H1 (cell line): ENCODE data around the gene CROCC. TPM values are rescaled to one million over a fixed set of nuclear protein-coding genes. Genes with fewer than 3 reads are reported as not detected.

Experiments
- CTCF ChIA-PET: fragments of 300-600 bp; sonication (Branson Sonifier 250); formaldehyde crosslinking; loops from one replicate; lab custom pipeline; 2021; ENCODE audit not compliant: partially characterized antibody; lab: Charles Lee
- POLR2A ChIA-PET: fragments of 300-600 bp; sonication (Branson Sonifier 250); formaldehyde crosslinking; loops from one replicate; lab custom pipeline; 2021; ENCODE audit warnings: inconsistent platforms; ENCODE audit not compliant: partially characterized antibody; lab: Charles Lee
- DNase-seq, 2 experiments: peaks; one replicate each; pipeline versions ENCODE4 v3.0.0 to v3.0.0-alpha.2; 2010 to 2022; ENCODE audit warnings: low spot score in 2 of 2, low read depth in 1 of 2, mixed read lengths in 1 of 2
- FAIRE-seq: peaks from 2 replicates; lab custom pipeline; 2011; peaks lifted over from hg19 to GRCh38; lab: Jason Lieb, UNC
- H2AFZ ChIP-seq: 2 replicates; pipeline ENCODE4 v1.8.1; 2012; ENCODE audit warnings: low read length, inconsistent platforms
- H2AK5ac ChIP-seq: 2 replicates; pipeline ENCODE4 v1.6.1; 2013; ENCODE audit warnings: low read depth, low read length
- H2BK120ac ChIP-seq: replicated peaks from 2 replicates; pipeline ENCODE3; 2013; ENCODE audit warnings: low read depth, low read length, inconsistent platforms
- H2BK12ac ChIP-seq: 2 replicates; pipeline ENCODE4 v1.6.1; 2013; ENCODE audit warnings: low read depth, low read length
- H2BK15ac ChIP-seq: 2 replicates; pipeline ENCODE4 v1.6.1; 2013; ENCODE audit warnings: low read length
- H2BK20ac ChIP-seq: 2 replicates; pipeline ENCODE4 v1.6.1; 2013; ENCODE audit warnings: low read length
- H2BK5ac ChIP-seq: 2 replicates; pipeline ENCODE4 v1.6.1; 2013; ENCODE audit warnings: low read depth, low read length
- H3K14ac ChIP-seq: 2 replicates; pipeline ENCODE4 v1.6.1; 2013; ENCODE audit warnings: inconsistent platforms; ENCODE audit not compliant: insufficient read length
- H3K18ac ChIP-seq: 2 replicates; pipeline ENCODE4 v1.6.1; 2013; ENCODE audit warnings: low read length; ENCODE audit errors: extremely low read depth
- H3K23ac ChIP-seq: 2 replicates; pipeline ENCODE4 v1.6.1; 2013; ENCODE audit warnings: inconsistent platforms; ENCODE audit not compliant: insufficient read length
- H3K23me2 ChIP-seq: 2 replicates; pipeline ENCODE4 v1.6.1; 2013; ENCODE audit warnings: low read depth, low read length
- H3K27ac ChIP-seq: 2 replicates; pipeline ENCODE4 v1.6.1; 2011; ENCODE audit warnings: low read depth, low read length, inconsistent platforms
- H3K27me3 ChIP-seq, 4 experiments: replicated peaks in 1 of 4; 1 replicate in 1 of 4; 2 replicates in 3 of 4; pipeline versions ENCODE4 v1.6.1 to v1.8.1; 2011 to 2013; ENCODE audit warnings: low read length in 3 of 4, mild to moderate bottlenecking in 3 of 4, inconsistent platforms in 2 of 4, mixed read lengths in 2 of 4, moderate library complexity in 1 of 4; ENCODE audit not compliant: control insufficient read depth in 3 of 4, insufficient read depth in 3 of 4; ENCODE audit errors: extremely low read depth in 1 of 4
- H3K36me3 ChIP-seq, 4 experiments: 2 replicates each; pipeline versions ENCODE4 v1.6.1 to v1.8.1; 2011 to 2013; ENCODE audit warnings: mild to moderate bottlenecking in 4 of 4, low read length in 3 of 4, moderate library complexity in 2 of 4, control low read depth in 1 of 4, inconsistent platforms in 1 of 4; ENCODE audit not compliant: insufficient read depth in 4 of 4, control insufficient read depth in 2 of 4
- H3K4ac ChIP-seq: replicated peaks from 2 replicates; pipeline ENCODE3; 2013; ENCODE audit warnings: low read length, low read depth, mixed read lengths, inconsistent platforms; ENCODE audit not compliant: insufficient read length
- H3K4me1 ChIP-seq, 4 experiments: replicated peaks in 1 of 4; 1 replicate in 1 of 4; 2 replicates in 3 of 4; pipeline versions ENCODE4 v1.6.1 to v1.8.1; 2011 to 2013; ENCODE audit warnings: low read length in 3 of 4, inconsistent platforms in 2 of 4, mixed read lengths in 1 of 4; ENCODE audit not compliant: insufficient read depth in 4 of 4, control insufficient read depth in 3 of 4
- H3K4me2 ChIP-seq, 2 experiments: 2 replicates each; pipeline versions ENCODE4 v1.6.1 to v1.8.1; 2011 to 2013; ENCODE audit warnings: low read depth in 2 of 2, low read length in 2 of 2, control low read depth in 1 of 2, inconsistent platforms in 1 of 2, mild to moderate bottlenecking in 1 of 2; ENCODE audit not compliant: insufficient read depth in 1 of 2
- H3K4me3 ChIP-seq, 4 experiments: fragments of 200-600, 300-600 bp in 1 of 4; sonication (generic), shearing (Covaris generic), sonication (Bioruptor Twin) in 1 of 4; 2 replicates each; pipeline versions ENCODE4 v1.5.1 to v1.8.1; 2011 to 2016; ENCODE audit warnings: low read length in 4 of 4, low read depth in 3 of 4, control low read depth in 2 of 4, inconsistent platforms in 2 of 4, mild to moderate bottlenecking in 2 of 4, mixed read lengths in 1 of 4, moderate library complexity in 1 of 4; ENCODE audit not compliant: insufficient read depth in 2 of 4; ENCODE audit errors: extremely low read depth in 1 of 4
- H3K56ac ChIP-seq: replicated peaks from 2 replicates; pipeline ENCODE3; 2013; ENCODE audit warnings: low read depth, mild to moderate bottlenecking, mixed read lengths, low read length, inconsistent platforms; ENCODE audit not compliant: insufficient read length
- H3K79me1 ChIP-seq: 2 replicates; pipeline ENCODE4 v1.6.1; 2013; ENCODE audit warnings: low read depth, low read length, control low read depth
- H3K79me2 ChIP-seq, 2 experiments: 2 replicates each; pipeline versions ENCODE4 v1.6.1 to v1.8.1; 2012 to 2013; ENCODE audit warnings: low read length in 2 of 2, mild to moderate bottlenecking in 2 of 2, inconsistent platforms in 1 of 2; ENCODE audit not compliant: insufficient read depth in 2 of 2, control insufficient read depth in 1 of 2
- H3K9ac ChIP-seq, 4 experiments: replicated peaks in 1 of 4; 1 replicate in 1 of 4; 2 replicates in 3 of 4; pipeline versions ENCODE4 v1.6.1 to v1.8.1; 2011 to 2013; ENCODE audit warnings: low read depth in 3 of 4, low read length in 3 of 4, control low read depth in 2 of 4, mild to moderate bottlenecking in 2 of 4, moderate library complexity in 2 of 4, inconsistent platforms in 1 of 4; ENCODE audit errors: extremely low read depth in 1 of 4
- H3K9me3 ChIP-seq, 2 experiments: 2 replicates each; pipeline versions ENCODE4 v1.6.1 to v1.8.1; 2012 to 2013; ENCODE audit warnings: mild to moderate bottlenecking in 2 of 2, moderate library complexity in 2 of 2, control low read depth in 1 of 2, inconsistent platforms in 1 of 2, low read depth in 1 of 2, low read length in 1 of 2, mixed read lengths in 1 of 2; ENCODE audit not compliant: insufficient read depth in 2 of 2
- H4K20me1 ChIP-seq, 2 experiments: replicated peaks in 1 of 2; 2 replicates each; pipeline versions ENCODE3 to v1.8.1; 2011 to 2013; ENCODE audit warnings: inconsistent platforms in 2 of 2, low read length in 2 of 2, mild to moderate bottlenecking in 1 of 2; ENCODE audit not compliant: insufficient read depth in 2 of 2, control insufficient read depth in 1 of 2
- H4K5ac ChIP-seq: 2 replicates; pipeline ENCODE4 v1.6.1; 2013; ENCODE audit warnings: low read length, low read depth, mixed read lengths, inconsistent platforms; ENCODE audit not compliant: insufficient read length
- H4K8ac ChIP-seq: 2 replicates; pipeline ENCODE4 v1.8.0; 2013; ENCODE audit warnings: mild to moderate bottlenecking, moderate library complexity, low read length, inconsistent platforms; ENCODE audit not compliant: insufficient read depth; ENCODE audit errors: extremely low read depth
- H4K91ac ChIP-seq: replicated peaks from 2 replicates; pipeline ENCODE3; 2013; ENCODE audit warnings: low read length, mixed read lengths, inconsistent platforms; ENCODE audit not compliant: insufficient read length
- EZH2 ChIP-seq: fragments of 200-600 bp; sonication (generic); IDR thresholded peaks from 2 replicates; pipeline ENCODE4 v1.7.1; 2012; ENCODE audit warnings: low read depth, mild to moderate bottlenecking, moderate library complexity, low read length, inconsistent platforms; ENCODE audit not compliant: severe bottlenecking
- RAD21 ChIP-seq, 2 experiments: IDR thresholded peaks in 1 of 2; conservative IDR thresholded peaks in 1 of 2; 2 replicates each; pipeline ENCODE4 v1.6.1; 2011; ENCODE audit warnings: low read depth in 2 of 2, low read length in 2 of 2, improper control_type of control experiment in 1 of 2, inconsistent platforms in 1 of 2, mild to moderate bottlenecking in 1 of 2, moderate library complexity in 1 of 2
- WGBS, 2 experiments: shearing (Covaris generic) in 1 of 2; methylation state at CpG; one replicate each; pipeline versions ENCODE4 v1.1.6 to v1.1.7; 2013 to 2015; ENCODE audit warnings: low lambda C conversion rate in 2 of 2, mixed read lengths in 2 of 2, inconsistent platforms in 1 of 2, low coverage in 1 of 2, missing lambda C conversion rate in 1 of 2; ENCODE audit not compliant: insufficient replicate concordance in 2 of 2, insufficient coverage in 1 of 2, insufficient read length in 1 of 2; ENCODE audit errors: extremely low coverage in 1 of 2, missing lambda C conversion rate in 1 of 2; 5-methylcytosine and 5-hydroxymethylcytosine counted together
- polyA plus RNA-seq, 7 experiments: library from polyadenylated mRNA; depleted of rRNA in 3 of 7; stranded (reverse) in 5 of 7; unstranded in 2 of 7; fragments of >200 nt in 5 of 7; fragments of 200-250 nt in 2 of 7; gene quantifications; 1 replicate in 5 of 7; 2 replicates in 1 of 7; 4 replicates in 1 of 7; pipeline versions ENCODE4 v1.2.1 to v1.2.3, GENCODE V29; 2011 to 2013; ENCODE audit warnings: missing spikeins in 2 of 7, mixed read lengths in 2 of 7
- total RNA-seq: library from RNA; stranded (reverse); fragmentation: NEBNext Ultra II Directional; extraction: Animal tissue kit (Norgen Biotek cat#: 25700); gene quantifications from 2 replicates; pipeline ENCODE4 v1.2.1, GENCODE V29; 2021
- TF ChIP-seq, protein P1 (sequence below), 3 experiments: IDR thresholded peaks; 1 replicate in 2 of 3; 2 replicates in 1 of 3; pipeline versions ENCODE4 v1.5.1 to v1.6.1; 2011; ENCODE audit warnings: low read length in 3 of 3, mild to moderate bottlenecking in 3 of 3, inconsistent platforms in 2 of 3, low read depth in 1 of 3, moderate library complexity in 1 of 3; ENCODE audit not compliant: insufficient read depth in 1 of 3; ENCODE audit errors: control extremely low read depth in 1 of 3

Gene CROCC
- total and polyA plus RNA-seq, 2 of the 8 experiments (the other 6 are each of a cell fraction or from before 2014, with no cell fraction given), result 12.1 to 39.5 TPM

DNA sequence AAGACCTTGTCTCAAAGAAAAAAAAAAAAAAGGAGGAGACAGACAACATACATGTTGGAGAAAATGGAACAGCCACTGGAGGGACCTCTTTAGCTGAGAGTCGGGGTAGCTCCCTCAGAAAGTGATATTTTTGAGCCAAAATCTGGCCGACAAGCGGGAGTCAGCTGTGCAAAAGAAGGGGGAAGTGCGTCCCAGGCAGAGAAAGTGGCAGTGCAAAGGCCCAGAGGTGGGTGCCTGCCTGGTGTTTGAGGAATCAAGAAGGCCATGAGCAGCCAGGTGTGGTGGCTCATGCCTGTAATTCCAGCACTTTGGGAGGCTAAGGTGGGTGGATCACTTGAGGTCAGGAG, 6.1 kb upstream of the CROCC start:
- Histone ChIP-seq H3K4me1 (peaks cover 0 to 9% (median 5%) of the 10 kb centered on the region in 4 experiments; a peak in 3 of 7 replicates), H4K91ac (no peak overlapping the region), H3K4ac (no peak overlapping the region), H3K23ac (no peak overlapping the region), H3K79me1 (no peaks in the 10 kb centered on the region), H3K9ac (no peak overlapping the region), H3K4me3 (no peak overlapping the region), H3K79me2 (no peaks in the 10 kb centered on the region), H4K5ac (no peak overlapping the region), H2BK15ac (no peak overlapping the region), H3K27me3 (no peaks in the 10 kb centered on the region), H3K56ac (no peak overlapping the region), H4K20me1 (no peaks in the 10 kb centered on the region), H2BK20ac (no peak overlapping the region), H2AFZ (no peak overlapping the region), H2BK12ac (no peak overlapping the region), H2AK5ac (no peak overlapping the region), H3K18ac (no peak overlapping the region), H3K9me3 (no peaks in the 10 kb centered on the region), H3K23me2 (peaks cover 4% of the 10 kb centered on the region; the same call in 1 of the 2 replicates), H4K8ac (no peak overlapping the region), H2BK120ac (no peak overlapping the region), H3K27ac (no peak overlapping the region), H2BK5ac (no peak overlapping the region), H3K4me2 (no peak overlapping the region), H3K14ac (no peak overlapping the region), H3K36me3 (no peaks in the 10 kb centered on the region)
- DNase-seq, result no peak
- no peak for FAIRE-seq
- peak; percentile 26 to 43 for TF ChIP-seq RAD21 (IDR thresholded peaks at IDR 0.05 in 1 of 2, conservative IDR thresholded peaks at IDR 0.05 in 1 of 2; ENCODE audit: low read depth in 2 of 2, low read length in 2 of 2)
- no peak for TF ChIP-seq EZH2
- TF ChIP-seq, protein P1, sequence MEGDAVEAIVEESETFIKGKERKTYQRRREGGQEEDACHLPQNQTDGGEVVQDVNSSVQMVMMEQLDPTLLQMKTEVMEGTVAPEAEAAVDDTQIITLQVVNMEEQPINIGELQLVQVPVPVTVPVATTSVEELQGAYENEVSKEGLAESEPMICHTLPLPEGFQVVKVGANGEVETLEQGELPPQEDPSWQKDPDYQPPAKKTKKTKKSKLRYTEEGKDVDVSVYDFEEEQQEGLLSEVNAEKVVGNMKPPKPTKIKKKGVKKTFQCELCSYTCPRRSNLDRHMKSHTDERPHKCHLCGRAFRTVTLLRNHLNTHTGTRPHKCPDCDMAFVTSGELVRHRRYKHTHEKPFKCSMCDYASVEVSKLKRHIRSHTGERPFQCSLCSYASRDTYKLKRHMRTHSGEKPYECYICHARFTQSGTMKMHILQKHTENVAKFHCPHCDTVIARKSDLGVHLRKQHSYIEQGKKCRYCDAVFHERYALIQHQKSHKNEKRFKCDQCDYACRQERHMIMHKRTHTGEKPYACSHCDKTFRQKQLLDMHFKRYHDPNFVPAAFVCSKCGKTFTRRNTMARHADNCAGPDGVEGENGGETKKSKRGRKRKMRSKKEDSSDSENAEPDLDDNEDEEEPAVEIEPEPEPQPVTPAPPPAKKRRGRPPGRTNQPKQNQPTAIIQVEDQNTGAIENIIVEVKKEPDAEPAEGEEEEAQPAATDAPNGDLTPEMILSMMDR (IDR thresholded peaks at IDR 0.05; ENCODE audit: control extremely low read depth in 1 of 3, insufficient read depth in 1 of 3, low read depth in 1 of 3, low read length in 3 of 3), result peak in 1 of 3 experiments; percentile 23; a peak in 1 of 4 replicates
- CTCF ChIA-PET, result interaction anchor here (0.6 to 1.9 kb wide), 13 partner anchors 8 to 71 kb away, joined by 3 to 9 read pairs (median 3); no protein-coding TSS in a partner anchor
- POLR2A ChIA-PET, result interaction anchor here (1.9 kb wide), 1 partner anchor 11 kb away, joined by 13 read pairs; no protein-coding TSS in a partner anchor
- WGBS, 2 experiments, result 64% methylated on average over 4 of the region's 4 CpGs; no CpG with 5 or more reads in 1 of the 2 experiments
